ENCODE results near the gene DNM2.

The DNM2 gene

GRCh38 chr19:10789866-10790265 is 72.0 kb downstream of the DNM2 start:
- TF ChIP-seq CTCF (conservative IDR thresholded peaks at IDR 0.05; ENCODE audit: low read depth, low read length) = no peak
- no peak overlapping the region for H3K4me3 ChIP-seq (ENCODE audit: low read depth, low read length)
- no peak for DNase-seq (ENCODE audit: low read depth)

GRCh38 chr19:10796653-10797052 is 78.8 kb downstream of the DNM2 start:
- TF ChIP-seq CTCF (conservative IDR thresholded peaks at IDR 0.05; ENCODE audit: low read depth, low read length) = no peak
- no peak overlapping the region for H3K4me3 ChIP-seq (ENCODE audit: low read depth, low read length)
- no peak for DNase-seq (ENCODE audit: low read depth)

- no peak for TF ChIP-seq CTCF (conservative IDR thresholded peaks at IDR 0.05; ENCODE audit: low read depth, low read length)
- no peak overlapping the region for H3K4me3 ChIP-seq (ENCODE audit: low read depth, low read length)
- no peak for DNase-seq (ENCODE audit: low read depth)
Observed at GRCh38 chr19:10797078-10797477, 79.2 kb downstream of the DNM2 start.

- peak; percentile 29 for DNase-seq (ENCODE audit: low read depth)
- no peak overlapping the region for H3K4me3 ChIP-seq (ENCODE audit: low read depth, low read length)
- TF ChIP-seq CTCF (conservative IDR thresholded peaks at IDR 0.05; ENCODE audit: low read depth, low read length) = no peak
Observed at GRCh38 chr19:10797541-10798256, 79.8 kb downstream of the DNM2 start.

- H3K4me3 ChIP-seq (ENCODE audit: low read depth, low read length) = no peak overlapping the region
- no peak for DNase-seq (ENCODE audit: low read depth)
- no peak for TF ChIP-seq CTCF (conservative IDR thresholded peaks at IDR 0.05; ENCODE audit: low read depth, low read length)
Observed at GRCh38 chr19:10800488-10800887, 82.6 kb downstream of the DNM2 start.

- H3K4me3 ChIP-seq (ENCODE audit: low read depth, low read length) = no peak overlapping the region
- TF ChIP-seq CTCF (conservative IDR thresholded peaks at IDR 0.05; ENCODE audit: low read depth, low read length) = no peak
- DNase-seq (ENCODE audit: low read depth) = no peak
Observed at GRCh38 chr19:10802479-10802878, 84.6 kb downstream of the DNM2 start.

GRCh38 chr19:10803252-10803651 is 85.4 kb downstream of the DNM2 start:
- TF ChIP-seq CTCF (conservative IDR thresholded peaks at IDR 0.05; ENCODE audit: low read depth, low read length) = no peak
- DNase-seq (ENCODE audit: low read depth) = no peak
- H3K4me3 ChIP-seq (ENCODE audit: low read depth, low read length) = no peak overlapping the region
